Activated naive CD8-positive, alpha-beta T cell treated with anti-CD3 and anti-CD28 coated beads, Interleukin-2, amount 10 ng/mL, durations not matched to agents 7 days and 5 days (primary cell): Measurements from ENCODE around the gene TRIM44. TPM values are rescaled to one million over a fixed set of nuclear protein-coding genes. Genes with fewer than 3 reads are reported as not detected.

Experiments used
- ATAC-seq: fragments of 150-1000 bp; cut with Tn5 transposase; one replicate; pipeline ENCODE4 v1.10.0; 2021; ENCODE audit warnings: low read depth, moderate library complexity
- POLR2A ChIA-PET: fragments of 350-600 bp; sonication (Branson Sonifier 250); formaldehyde crosslinking; loops from one replicate; lab custom pipeline; 2021; ENCODE audit warnings: antibody characterized with exemption; lab: Charles Lee
- DNase-seq: peaks from one replicate; pipeline ENCODE4 v3.0.0; 2021
- H3K27ac Mint-ChIP-seq: one replicate; pipeline ENCODE4 v1.8.0; 2022; ENCODE audit warnings: mild to moderate bottlenecking, mixed read lengths
- H3K27me3 Mint-ChIP-seq: one replicate; pipeline ENCODE4 v1.8.0; 2022; ENCODE audit warnings: mild to moderate bottlenecking, moderate library complexity, mixed read lengths
- H3K36me3 Mint-ChIP-seq: one replicate; pipeline ENCODE4 v1.8.0; 2021; ENCODE audit warnings: mild to moderate bottlenecking, mixed read lengths
- H3K4me1 Mint-ChIP-seq: one replicate; pipeline ENCODE4 v1.8.0; 2021; ENCODE audit warnings: mixed read lengths
- H3K4me3 Mint-ChIP-seq: one replicate; pipeline ENCODE4 v1.8.0; 2022; ENCODE audit warnings: mild to moderate bottlenecking, moderate library complexity, mixed read lengths
- H3K9me3 Mint-ChIP-seq: one replicate; pipeline ENCODE4 v1.8.0; 2021; ENCODE audit warnings: mixed read lengths
- total RNA-seq, 2 experiments: library from RNA; stranded (reverse); gene quantifications; one replicate each; pipeline ENCODE4 v1.2.3, GENCODE V29; 2021

Gene TRIM44
- total RNA-seq, result 10 to 100 TPM; 51.4 to 52.4 TPM

GRCh38 chr11:35662649-35663407, at the start of gene TRIM44:
Gene TRIM44 (plus strand): TSS chr11:35662775. CDS start chr11:35663112, 337 bp downstream.
- Mint-ChIP-seq H3K4me3 (peak within 1 kb of the TSS; percentile 91), H3K9me3 (peaks cover 24% of the 10 kb centered on the region), H3K36me3 (peaks cover 35% of the 10 kb centered on the region), H3K27me3 (peaks cover 6% of the 10 kb centered on the region), H3K27ac (peak within 1 kb of the TSS; percentile 95), H3K4me1 (peaks cover 30% of the 10 kb centered on the region)
- POLR2A ChIA-PET, result no interaction called here
- DNase-seq, result peak; percentile 86
- peak; percentile 92 for ATAC-seq

- ATAC-seq (no peak), DNase-seq (no peak)
- H3K4me3 Mint-ChIP-seq, result no peak overlapping the region
- H3K9me3 Mint-ChIP-seq, result no peaks in the 10 kb centered on the region
- H3K4me1 Mint-ChIP-seq, result peaks cover 4% of the 10 kb centered on the region
- peaks cover 30% of the 10 kb centered on the region for H3K27me3 Mint-ChIP-seq
- H3K27ac Mint-ChIP-seq, result no peak overlapping the region
- no peaks in the 10 kb centered on the region for H3K36me3 Mint-ChIP-seq
- POLR2A ChIA-PET, result no interaction called here
These were observed 47.5 kb upstream of the TRIM44 start for GRCh38 chr11:35614939-35615569.

- no peak for DNase-seq
- no peak overlapping the region for H3K27ac Mint-ChIP-seq
- POLR2A ChIA-PET, result no interaction called here
- H3K36me3 Mint-ChIP-seq, result no peaks in the 10 kb centered on the region
- peaks cover 36% of the 10 kb centered on the region for H3K27me3 Mint-ChIP-seq
- peaks cover 4% of the 10 kb centered on the region for H3K4me1 Mint-ChIP-seq
- H3K4me3 Mint-ChIP-seq, result no peak overlapping the region
- no peaks in the 10 kb centered on the region for H3K9me3 Mint-ChIP-seq
- no peak for ATAC-seq
These were observed 46.4 kb upstream of the TRIM44 start for GRCh38 chr11:35615921-35616900.

GRCh38 chr11:35617316-35617686, 45.3 kb upstream of the TRIM44 start:
- Mint-ChIP-seq H3K36me3 (no peaks in the 10 kb centered on the region), H3K4me1 (peaks cover 4% of the 10 kb centered on the region), H3K27ac (no peak overlapping the region), H3K27me3 (peaks cover 44% of the 10 kb centered on the region), H3K9me3 (no peaks in the 10 kb centered on the region), H3K4me3 (peak overlapping the region; percentile 66)
- no peak for ATAC-seq
- POLR2A ChIA-PET, result no interaction called here
- DNase-seq, result no peak

GRCh38 chr11:35617687-35618496, 44.7 kb upstream of the TRIM44 start, which contains the start of gene FJX1:
Gene FJX1 (plus strand): TSS chr11:35618460. CDS start chr11:35618637, 177 bp downstream.
- H3K4me1 Mint-ChIP-seq, result peaks cover 4% of the 10 kb centered on the region
- POLR2A ChIA-PET, result no interaction called here
- DNase-seq, result peak; percentile 50
- H3K4me3 Mint-ChIP-seq, result peak within 1 kb of the TSS; percentile 66
- peak; percentile 35 for ATAC-seq
- H3K9me3 Mint-ChIP-seq, result no peaks in the 10 kb centered on the region
- H3K27ac Mint-ChIP-seq, result no peak within 1 kb of the TSS
- H3K27me3 Mint-ChIP-seq, result peaks cover 48% of the 10 kb centered on the region
- H3K36me3 Mint-ChIP-seq, result no peaks in the 10 kb centered on the region

GRCh38 chr11:35618497-35619115, 44.0 kb upstream of the TRIM44 start:
- POLR2A ChIA-PET, result no interaction called here
- Mint-ChIP-seq H3K36me3 (no peaks in the 10 kb centered on the region), H3K27ac (no peak overlapping the region), H3K27me3 (peaks cover 52% of the 10 kb centered on the region), H3K4me3 (no peak overlapping the region), H3K4me1 (peaks cover 4% of the 10 kb centered on the region), H3K9me3 (no peaks in the 10 kb centered on the region)
- ATAC-seq, result peak; percentile 37
- peak; percentile 55 for DNase-seq

- Mint-ChIP-seq H3K36me3 (no peaks in the 10 kb centered on the region), H3K27ac (no peak overlapping the region), H3K4me3 (peak overlapping the region; percentile 48), H3K9me3 (no peaks in the 10 kb centered on the region), H3K27me3 (peaks cover 59% of the 10 kb centered on the region), H3K4me1 (peaks cover 4% of the 10 kb centered on the region)
- DNase-seq, result peak; percentile 41
- peak; percentile 34 for ATAC-seq
- POLR2A ChIA-PET, result no interaction called here
These were observed 43.3 kb upstream of the TRIM44 start for GRCh38 chr11:35619116-35619854.

GRCh38 chr11:35619855-35620640, 42.5 kb upstream of the TRIM44 start:
- H3K4me1 Mint-ChIP-seq, result peaks cover 4% of the 10 kb centered on the region
- POLR2A ChIA-PET, result no interaction called here
- no peaks in the 10 kb centered on the region for H3K36me3 Mint-ChIP-seq
- no peaks in the 10 kb centered on the region for H3K9me3 Mint-ChIP-seq
- H3K27me3 Mint-ChIP-seq, result peaks cover 62% of the 10 kb centered on the region
- DNase-seq (no peak), ATAC-seq (no peak)
- no peak overlapping the region for H3K27ac Mint-ChIP-seq
- H3K4me3 Mint-ChIP-seq, result peak overlapping the region; percentile 48

- H3K4me3 Mint-ChIP-seq, result no peak overlapping the region
- POLR2A ChIA-PET, result no interaction called here
- ATAC-seq (no peak), DNase-seq (no peak)
- H3K36me3 Mint-ChIP-seq, result no peaks in the 10 kb centered on the region
- H3K27me3 Mint-ChIP-seq, result peaks cover 67% of the 10 kb centered on the region
- peaks cover 4% of the 10 kb centered on the region for H3K4me1 Mint-ChIP-seq
- no peaks in the 10 kb centered on the region for H3K9me3 Mint-ChIP-seq
- H3K27ac Mint-ChIP-seq, result no peak overlapping the region
These were observed 41.8 kb upstream of the TRIM44 start for GRCh38 chr11:35620795-35621194.

- no peak for DNase-seq
- POLR2A ChIA-PET, result no interaction called here
- Mint-ChIP-seq H3K27ac (no peak overlapping the region), H3K4me1 (peaks cover 4% of the 10 kb centered on the region), H3K9me3 (no peaks in the 10 kb centered on the region), H3K27me3 (peaks cover 71% of the 10 kb centered on the region), H3K36me3 (no peaks in the 10 kb centered on the region), H3K4me3 (no peak overlapping the region)
- no peak for ATAC-seq
These were observed 41.0 kb upstream of the TRIM44 start for GRCh38 chr11:35621620-35622019.

GRCh38 chr11:35622070-35622469, 40.5 kb upstream of the TRIM44 start:
- Mint-ChIP-seq H3K9me3 (no peaks in the 10 kb centered on the region), H3K36me3 (no peaks in the 10 kb centered on the region), H3K4me1 (peaks cover 4% of the 10 kb centered on the region), H3K4me3 (no peak overlapping the region), H3K27me3 (peaks cover 71% of the 10 kb centered on the region), H3K27ac (no peak overlapping the region)
- ATAC-seq, result no peak
- POLR2A ChIA-PET, result no interaction called here
- no peak for DNase-seq
